GM12878 (cell line): ENCODE data around the gene DCBLD1. TPM values are rescaled to one million over a fixed set of nuclear protein-coding genes. Genes with fewer than 3 reads are reported as not detected.

Source experiments
- ATAC-seq: fragments of 200-7000 bp; cut with Tn5 transposase; 3 replicates; pipeline ENCODE4 v1.9.1; 2020; ENCODE audit warnings: mild to moderate bottlenecking, moderate library complexity
- BruUV-seq: library from RNA; stranded (reverse); fragments of 400-500 nt; replicated peaks from 2 replicates; lab custom pipeline; 2021; lab: Mats Ljungman, UMichigan
- CTCF ChIA-PET: fragments of 300-600 bp; sonication (Branson Sonifier 250); formaldehyde crosslinking; extraction: SDS; loops from one replicate; lab custom pipeline; 2021; ENCODE audit warnings: inconsistent platforms; lab: Yijun Ruan, JAX
- POLR2A ChIA-PET: fragments of 350-600 bp; formaldehyde crosslinking; extraction: SDS; loops from one replicate; lab custom pipeline; 2021; ENCODE audit warnings: inconsistent platforms; lab: Charles Lee
- RAD21 ChIA-PET: fragments of 300-600 bp; sonication (Branson Sonifier 250); formaldehyde crosslinking; loops from one replicate; lab custom pipeline; 2023; ENCODE audit warnings: antibody characterized with exemption; ENCODE audit not compliant: unreplicated experiment; lab: Charles Lee
- SMC1A ChIA-PET: fragments of 300-600 bp; sonication (Branson Sonifier 250); formaldehyde crosslinking; loops from one replicate; lab custom pipeline; 2023; ENCODE audit not compliant: unreplicated experiment, uncharacterized antibody; lab: Charles Lee
- DNase-seq: peaks from one replicate; pipeline ENCODE4 v3.0.0-alpha.2; 2011; ENCODE audit warnings: low read depth, low spot score
- FAIRE-seq: peaks from 3 replicates; lab custom pipeline; 2011; peaks lifted over from hg19 to GRCh38; lab: Jason Lieb, UNC
- H2AFZ ChIP-seq: 2 replicates; pipeline ENCODE4 v1.6.0; 2011; ENCODE audit warnings: low read depth, low read length, control low read depth; ENCODE audit not compliant: control insufficient read depth
- H3K27ac ChIP-seq: 2 replicates; pipeline ENCODE4 v1.5.1; 2011; ENCODE audit warnings: control low read depth; ENCODE audit not compliant: control insufficient read depth, insufficient read depth
- H3K27me3 ChIP-seq, 2 experiments: replicated peaks in 1 of 2; 2 replicates each; pipeline versions ENCODE4 v1.6.0 to v1.6.1; 2011; ENCODE audit warnings: low read length in 1 of 2; ENCODE audit not compliant: control insufficient read depth in 2 of 2, insufficient read depth in 2 of 2
- H3K36me3 ChIP-seq, 2 experiments: 2 replicates each; pipeline ENCODE4 v1.5.1; 2011; ENCODE audit warnings: low read length in 1 of 2; ENCODE audit not compliant: control insufficient read depth in 2 of 2, insufficient read depth in 2 of 2
- H3K4me1 ChIP-seq: 2 replicates; pipeline ENCODE4 v1.6.1; 2011; ENCODE audit warnings: mild to moderate bottlenecking, low read length, moderate library complexity, mixed read lengths; ENCODE audit not compliant: control insufficient read depth, insufficient read depth
- H3K4me2 ChIP-seq: 2 replicates; pipeline ENCODE4 v1.6.0; 2011; ENCODE audit warnings: control low read depth; ENCODE audit not compliant: control insufficient read depth, insufficient read depth
- H3K4me3 ChIP-seq: fragments of 200-600 bp; sonication (generic); 2 replicates; pipeline ENCODE4 v1.5.1; 2016
- H3K79me2 ChIP-seq: 2 replicates; pipeline ENCODE4 v1.6.0; 2011; ENCODE audit warnings: low read length; ENCODE audit not compliant: control insufficient read depth, insufficient read depth
- H3K9ac ChIP-seq: 2 replicates; pipeline ENCODE4 v1.8.0; 2011; ENCODE audit warnings: low read length, control low read depth, mixed read lengths; ENCODE audit not compliant: control insufficient read depth, insufficient read depth
- H3K9me3 ChIP-seq: replicated peaks from 3 replicates; pipeline ENCODE4 v1.5.1; 2011; ENCODE audit warnings: mild to moderate bottlenecking, low read length; ENCODE audit not compliant: control insufficient read depth, insufficient read depth
- H4K20me1 ChIP-seq: 2 replicates; pipeline ENCODE4 v1.6.0; 2011; ENCODE audit not compliant: control insufficient read depth, insufficient read depth
- BRCA1 ChIP-seq: IDR thresholded peaks from 2 replicates; pipeline ENCODE4 v1.6.1; 2011; ENCODE audit warnings: low read depth, low read length, improper control_type of control experiment
- ETV6 ChIP-seq, 2 experiments: fragments of 450-650 bp in 1 of 2; IDR thresholded peaks in 1 of 2; conservative IDR thresholded peaks in 1 of 2; 2 replicates each; pipeline ENCODE4 v1.6.1; 2014; ENCODE audit warnings: antibody characterized with exemption in 1 of 2, borderline replicate concordance in 1 of 2, low read depth in 1 of 2, mild to moderate bottlenecking in 1 of 2, moderate library complexity in 1 of 2
- HCFC1 ChIP-seq: fragments of 150-350 bp; IDR thresholded peaks from 2 replicates; pipeline ENCODE4 v1.6.1; 2014; ENCODE audit warnings: low read length
- JUNB ChIP-seq: IDR thresholded peaks from 2 replicates; pipeline ENCODE4 v1.6.1; 2016; ENCODE audit warnings: antibody characterized with exemption, mild to moderate bottlenecking
- KDM1A ChIP-seq: fragments of 200-600 bp; sonication (generic); IDR thresholded peaks from 2 replicates; pipeline ENCODE4 v1.6.1; 2016; ENCODE audit warnings: borderline replicate concordance
- ZBTB4 ChIP-seq: fragments of 450-650 bp; formaldehyde crosslinking; IDR thresholded peaks from 2 replicates; pipeline ENCODE4 v1.4.0; 2022; ENCODE audit warnings: mild to moderate bottlenecking, moderate library complexity
- WGBS: methylation state at CpG from one replicate; pipeline ENCODE4 v1.1.6; 2016; ENCODE audit warnings: low lambda C conversion rate; ENCODE audit not compliant: insufficient replicate concordance, insufficient coverage; ENCODE audit errors: missing lambda C conversion rate; 5-methylcytosine and 5-hydroxymethylcytosine counted together
- in situ Hi-C: fragments of 300-500 bp; cut with MboI; formaldehyde crosslinking; loops from 9 replicates; pipeline ENCODE4 v1.14.3; 2018; ENCODE audit warnings: mixed read lengths
- intact Hi-C: fragments of 100-400 bp; cut with micrococcal nuclease; formaldehyde crosslinking; loops from one replicate; pipeline ENCODE4 v1.14.2; 2022; ENCODE audit not compliant: unreplicated experiment
- polyA plus RNA-seq, 11 experiments: library from polyadenylated mRNA; depleted of rRNA in 4 of 11; unstranded in 6 of 11; stranded (reverse) in 5 of 11; fragments of >200 nt; fragmentation: Nextera tagmentation in 4 of 11; fragmentation: Illumina TruSeq in 1 of 11; extraction: Ambion mirVana in 4 of 11; extraction: Trizol in 1 of 11; gene quantifications; 1 replicate in 1 of 11; 2 replicates in 10 of 11; pipeline versions ENCODE4 v1.2.1 to v1.2.3, GENCODE V29; 2011 to 2016; ENCODE audit warnings: inconsistent platforms in 2 of 11, missing spikeins in 2 of 11, low read depth in 1 of 11
- total RNA-seq, 4 experiments: library from RNA; depleted of rRNA in 3 of 4; stranded (reverse); fragments of >200 nt in 3 of 4; fragmentation: Illumina TruSeq in 1 of 4; extraction: Trizol in 1 of 4; gene quantifications; 2 replicates each; pipeline versions ENCODE4 v1.2.1 to v1.2.3, GENCODE V29; 2013 to 2021

DCBLD1 gene
- total and polyA plus RNA-seq, 10 of the 15 experiments (the other 5 are each of a cell fraction or from before 2014, with no cell fraction given), result 0.92 to 9.2 (median 8.3) TPM

GRCh38 chr6:117548797-117549301, 66.4 kb downstream of the DCBLD1 start:
- POLR2A ChIA-PET, result no interaction called here
- Histone ChIP-seq H3K4me2 (no peak overlapping the region), H4K20me1 (no peaks in the 10 kb centered on the region), H3K27me3 (no peaks in the 10 kb centered on the region), H3K4me3 (no peak overlapping the region), H3K36me3 (no peaks in the 10 kb centered on the region; a peak in 2 of 4 replicates), H2AFZ (no peak overlapping the region), H3K9ac (no peak overlapping the region), H3K79me2 (no peaks in the 10 kb centered on the region), H3K27ac (no peak overlapping the region), H3K9me3 (no peaks in the 10 kb centered on the region), H3K4me1 (peaks cover 16% of the 10 kb centered on the region)
- SMC1A ChIA-PET, result interaction anchor here (1.3 to 1.6 kb wide), 2 partner anchors 71 to 99 kb away, joined by 5 to 6 read pairs; no protein-coding TSS in a partner anchor
- 77% methylated on average over 8 of the region's 8 CpGs for WGBS
- ATAC-seq (peak; percentile 20; the same call in 1 of the 3 replicates), DNase-seq (no peak), FAIRE-seq (peak; percentile 7)
- TF ChIP-seq HCFC1 (no peak), BRCA1 (no peak), JUNB (peak; percentile 6; the same call in 1 of the 2 replicates), ETV6 (conservative IDR thresholded peaks at IDR 0.05 in 1 of 2, IDR thresholded peaks at IDR 0.05 in 1 of 2; ENCODE audit: borderline replicate concordance in 1 of 2, low read depth in 1 of 2) (no peak), ZBTB4 (no peak), KDM1A (no peak)
- CTCF ChIA-PET, result interaction anchor here (1.0 to 14.8 kb wide), 6 partner anchors 9 to 100 kb away, joined by 3 to 223 read pairs (median 4); partner anchors contain the start of gene DCBLD1
- RAD21 ChIA-PET, result interaction anchor here (0.9 to 2.8 kb wide), 3 partner anchors 56 to 99 kb away, joined by 3 to 12 read pairs (median 4); no protein-coding TSS in a partner anchor
- intact Hi-C loops, result no loop called here
- TSS peak; percentile 51 for BruUV-seq
- in situ Hi-C loops, result no loop called here
